SKM-1 treated with dmso at 0.1 percent for 144 hours (cell line): ENCODE data around the gene SIL1.
"Not testable (repeated sequence)": the region's sequence is repeated elsewhere in the genome, so short reads cannot be mapped to it uniquely, and the experiment has no call there.

Experiments
- DNase-seq: peaks from one replicate; lab custom pipeline; 2025; ENCODE audit not compliant: unreplicated experiment; lab: John Stamatoyannopoulos, UW

Gene SIL1

GRCh38 chr5:139038613-139039305, 159.4 kb downstream of the SIL1 start:
- no peak for DNase-seq

- DNase-seq, result no peak
Measured at GRCh38 chr5:139037732-139038131, 160.4 kb downstream of the SIL1 start.

GRCh38 chr5:139036332-139036731, 161.8 kb downstream of the SIL1 start:
- DNase-seq, result not testable (repeated sequence)

- peak; percentile 32 for DNase-seq
Measured at GRCh38 chr5:139027150-139027549, 171.0 kb downstream of the SIL1 start.

GRCh38 chr5:139025651-139026050, 172.5 kb downstream of the SIL1 start:
- no peak for DNase-seq

GRCh38 chr5:139023286-139023685, 174.9 kb downstream of the SIL1 start:
- no peak for DNase-seq

- DNase-seq, result no peak
Measured at GRCh38 chr5:139022528-139022927, 175.6 kb downstream of the SIL1 start.

- no peak for DNase-seq
Measured at GRCh38 chr5:139021346-139021745, 176.8 kb downstream of the SIL1 start.

GRCh38 chr5:139019880-139020279, 178.3 kb downstream of the SIL1 start:
- no peak for DNase-seq

- no peak for DNase-seq
Measured at GRCh38 chr5:139019211-139019610, 179.0 kb downstream of the SIL1 start.

GRCh38 chr5:139017624-139018023, 180.5 kb downstream of the SIL1 start:
- DNase-seq, result no peak

- no peak for DNase-seq
Measured at GRCh38 chr5:139016186-139016585, 182.0 kb downstream of the SIL1 start.

GRCh38 chr5:139014726-139015125, 183.4 kb downstream of the SIL1 start:
- DNase-seq, result no peak

GRCh38 chr5:139012176-139012575, 186.0 kb downstream of the SIL1 start:
- DNase-seq, result no peak

- DNase-seq, result not testable (repeated sequence)
Measured at GRCh38 chr5:139011156-139011555, 187.0 kb downstream of the SIL1 start.

- no peak for DNase-seq
Measured at GRCh38 chr5:139004374-139005307, 193.5 kb downstream of the SIL1 start.

- no peak for DNase-seq
Measured at GRCh38 chr5:138999674-139000073, 198.5 kb downstream of the SIL1 start.

- no peak for DNase-seq
Measured at GRCh38 chr5:138998521-138998920, 199.6 kb downstream of the SIL1 start.

- DNase-seq, result no peak
Measured at GRCh38 chr5:138996120-138996519, 202.0 kb downstream of the SIL1 start.

GRCh38 chr5:138990986-138991590, 207.1 kb downstream of the SIL1 start:
- DNase-seq, result no peak

- DNase-seq, result no peak
Measured at GRCh38 chr5:138989720-138990119, 208.4 kb downstream of the SIL1 start.
